22Rv1 (cell line): ENCODE measurements around the gene ATP5MG.

Experiments
- ZFX ChIP-seq: fragments of 450-650 bp; IDR thresholded peaks from 2 replicates; pipeline ENCODE4 v1.6.1; 2017; ENCODE audit warnings: antibody characterized with exemption, borderline replicate concordance
- TF ChIP-seq, protein P1 (sequence below): fragments of 450-650 bp; IDR thresholded peaks from 2 replicates; pipeline ENCODE4 v1.5.1; 2017; ENCODE audit warnings: mild to moderate bottlenecking

DNA sequence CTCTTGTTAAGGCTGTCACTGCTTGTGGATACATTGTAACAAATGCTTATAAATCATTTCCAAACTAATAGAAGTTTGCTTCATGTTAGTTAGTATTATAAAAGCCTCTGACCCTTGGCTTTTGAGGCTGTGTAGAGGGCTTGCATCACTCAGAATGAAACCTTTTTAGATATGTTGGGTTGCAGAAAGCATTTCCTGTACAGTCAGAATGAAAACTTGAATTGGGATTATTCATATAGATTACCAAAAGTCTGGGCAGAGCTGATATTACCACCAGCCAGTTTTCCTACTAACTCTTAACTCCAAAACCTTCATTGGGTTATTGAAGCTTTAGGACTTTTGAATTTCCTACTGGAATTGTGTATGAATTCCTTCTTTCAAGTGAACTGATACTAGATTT, 46.9 kb downstream of the ATP5MG start:
- TF ChIP-seq, protein P1, sequence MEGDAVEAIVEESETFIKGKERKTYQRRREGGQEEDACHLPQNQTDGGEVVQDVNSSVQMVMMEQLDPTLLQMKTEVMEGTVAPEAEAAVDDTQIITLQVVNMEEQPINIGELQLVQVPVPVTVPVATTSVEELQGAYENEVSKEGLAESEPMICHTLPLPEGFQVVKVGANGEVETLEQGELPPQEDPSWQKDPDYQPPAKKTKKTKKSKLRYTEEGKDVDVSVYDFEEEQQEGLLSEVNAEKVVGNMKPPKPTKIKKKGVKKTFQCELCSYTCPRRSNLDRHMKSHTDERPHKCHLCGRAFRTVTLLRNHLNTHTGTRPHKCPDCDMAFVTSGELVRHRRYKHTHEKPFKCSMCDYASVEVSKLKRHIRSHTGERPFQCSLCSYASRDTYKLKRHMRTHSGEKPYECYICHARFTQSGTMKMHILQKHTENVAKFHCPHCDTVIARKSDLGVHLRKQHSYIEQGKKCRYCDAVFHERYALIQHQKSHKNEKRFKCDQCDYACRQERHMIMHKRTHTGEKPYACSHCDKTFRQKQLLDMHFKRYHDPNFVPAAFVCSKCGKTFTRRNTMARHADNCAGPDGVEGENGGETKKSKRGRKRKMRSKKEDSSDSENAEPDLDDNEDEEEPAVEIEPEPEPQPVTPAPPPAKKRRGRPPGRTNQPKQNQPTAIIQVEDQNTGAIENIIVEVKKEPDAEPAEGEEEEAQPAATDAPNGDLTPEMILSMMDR = no peak
- no peak for TF ChIP-seq ZFX
